Sciatic nerve (tissue), 2 donors: ENCODE data around the gene SCGB1D1. TPM values are rescaled to one million over a fixed set of nuclear protein-coding genes. Genes with fewer than 3 reads are reported as not detected.

Experiments
- ATAC-seq: fragments of 200-7000 bp; cut with Tn5 transposase; one replicate; pipeline ENCODE4 v1.9.1; 2020; ENCODE audit warnings: mild to moderate bottlenecking, moderate library complexity
- DNase-seq: peaks from one replicate; pipeline ENCODE4 v3.0.0-alpha.2; 2020; ENCODE audit warnings: low spot score
- intact Hi-C: fragments of 100-400 bp; cut with DNase I; formaldehyde crosslinking; loops from one replicate; pipeline ENCODE4 v1.14.2; 2022
- total RNA-seq: library from RNA; stranded (reverse); fragmentation: NEBNext Ultra II Directional; extraction: Animal tissue kit (Norgen Biotek cat#: 25700); gene quantifications from one replicate; pipeline ENCODE4 v1.2.1, GENCODE V29; 2021
- donor health status: DM: no; HTN: no; CAD: no.
- donor health status: DM: no; HTN: no; CAD: no.

The SCGB1D1 gene, protein sequence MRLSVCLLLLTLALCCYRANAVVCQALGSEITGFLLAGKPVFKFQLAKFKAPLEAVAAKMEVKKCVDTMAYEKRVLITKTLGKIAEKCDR
- total RNA-seq: not detected

- DNase-seq: no peak
- intact Hi-C loops: no loop called here
- ATAC-seq: no peak
Observed at GRCh38 chr11:62190011-62190410, at the start of gene SCGB1D1. Gene SCGB1D1 (plus strand): TSS chr11:62190216. CDS start chr11:62190285, 69 bp downstream.

- no peak for ATAC-seq
- intact Hi-C loops: no loop called here
- DNase-seq: no peak
Observed at GRCh38 chr11:62140304-62141110, 49.5 kb upstream of the SCGB1D1 start.

DNA sequence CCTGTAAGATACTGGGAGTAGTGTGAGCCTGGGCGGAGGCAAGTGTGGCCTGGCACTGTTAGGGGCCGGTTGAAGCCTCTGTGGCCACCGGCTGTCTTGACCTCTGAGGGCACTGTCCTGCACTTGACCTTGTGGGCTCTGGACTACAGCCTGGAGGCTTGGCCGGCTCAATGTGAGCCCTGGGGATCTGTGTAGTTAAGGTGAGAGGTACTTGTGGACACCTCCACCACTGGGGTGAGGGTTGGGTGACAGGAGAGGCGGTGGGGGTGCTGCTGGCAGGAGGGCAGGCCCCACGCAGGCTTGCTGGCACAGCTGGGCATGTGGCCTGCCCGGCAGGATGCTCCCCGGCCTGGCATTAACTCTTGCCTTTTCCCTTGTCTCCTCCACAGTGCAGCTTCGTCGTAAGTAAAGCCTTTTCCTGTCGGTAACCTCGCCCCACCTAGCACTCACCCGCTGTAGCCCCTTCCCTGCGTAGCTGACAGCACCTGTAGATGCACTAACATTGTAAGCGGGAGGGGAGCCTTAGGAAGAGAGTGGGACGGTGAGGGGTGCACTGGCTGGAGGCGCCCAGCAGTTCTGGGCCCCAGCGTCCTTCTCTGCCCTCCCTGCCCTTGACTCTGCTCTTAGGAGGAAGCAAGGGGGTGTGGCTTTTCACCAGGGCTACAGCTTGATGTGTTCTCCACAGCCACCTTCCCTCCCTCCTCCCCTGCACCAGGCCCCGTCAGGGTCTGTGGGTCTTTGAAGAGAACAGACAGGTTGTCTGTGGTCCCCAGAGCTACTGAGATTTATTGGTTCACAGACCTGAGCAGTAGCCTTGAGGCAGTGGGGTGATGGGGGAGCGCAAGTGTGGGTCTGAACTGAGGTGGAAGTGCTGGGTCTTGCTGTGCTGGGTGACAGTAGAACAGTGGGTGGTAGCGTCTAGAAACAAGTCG is 48.6 kb upstream of the SCGB1D1 start:
- intact Hi-C loops: no loop called here
- no peak for DNase-seq
- no peak for ATAC-seq

DNA sequence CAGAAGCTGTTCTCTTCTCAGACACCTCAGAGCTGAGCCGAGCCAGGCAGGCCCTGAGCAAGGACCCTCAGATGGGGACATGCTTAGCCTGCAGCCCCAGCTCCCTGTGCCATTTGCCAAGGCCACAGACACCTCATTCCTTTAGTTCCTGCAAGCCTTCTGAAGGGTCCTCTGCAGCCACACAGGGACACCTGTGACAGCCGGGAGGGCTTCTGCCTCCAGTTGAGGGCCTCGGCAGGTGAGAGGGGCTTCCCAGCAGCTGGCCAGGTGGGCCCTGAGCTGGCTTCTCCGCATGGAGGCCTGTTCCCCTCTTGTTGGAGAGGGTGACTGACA is 48.0 kb upstream of the SCGB1D1 start:
- ATAC-seq: no peak
- intact Hi-C loops: no loop called here
- no peak for DNase-seq

- ATAC-seq (no peak), DNase-seq (no peak)
- intact Hi-C loops: no loop called here
Observed at GRCh38 chr11:62142921-62143320, 47.1 kb upstream of the SCGB1D1 start.

- no peak for ATAC-seq
- no peak for DNase-seq
- intact Hi-C loops: no loop called here
Observed at GRCh38 chr11:62143727-62144126, 46.3 kb upstream of the SCGB1D1 start.

DNA sequence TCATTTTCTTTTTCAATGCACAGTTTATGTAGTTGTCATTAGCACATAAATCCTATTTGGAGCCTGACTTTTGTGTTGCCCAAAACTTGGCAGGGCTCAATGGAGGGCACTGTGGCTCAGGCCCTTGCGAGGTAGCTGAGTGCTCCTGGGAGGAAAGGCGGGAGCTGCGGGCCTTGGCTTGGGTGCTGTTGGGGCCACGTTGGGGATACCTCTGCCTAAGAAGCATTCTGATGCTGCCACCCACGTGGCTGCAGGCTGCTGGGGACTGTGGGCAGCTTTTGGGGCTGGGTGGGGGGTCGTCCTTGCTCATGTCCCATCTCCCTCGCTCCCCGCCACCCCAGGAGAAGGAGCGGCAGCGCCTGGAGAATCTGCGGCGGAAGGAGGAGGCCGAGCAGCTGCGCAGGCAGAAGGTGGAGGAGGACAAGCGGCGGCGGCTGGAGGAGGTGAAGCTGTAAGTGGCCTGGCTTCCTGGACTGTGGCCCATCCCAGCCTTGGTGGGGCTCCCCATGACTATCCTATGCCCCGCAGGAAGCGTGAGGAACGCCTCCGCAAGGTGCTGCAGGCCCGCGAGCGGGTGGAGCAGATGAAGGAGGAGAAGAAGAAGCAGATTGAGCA is 45.3 kb upstream of the SCGB1D1 start:
- no peak for ATAC-seq
- no peak for DNase-seq
- intact Hi-C loops: no loop called here

DNA sequence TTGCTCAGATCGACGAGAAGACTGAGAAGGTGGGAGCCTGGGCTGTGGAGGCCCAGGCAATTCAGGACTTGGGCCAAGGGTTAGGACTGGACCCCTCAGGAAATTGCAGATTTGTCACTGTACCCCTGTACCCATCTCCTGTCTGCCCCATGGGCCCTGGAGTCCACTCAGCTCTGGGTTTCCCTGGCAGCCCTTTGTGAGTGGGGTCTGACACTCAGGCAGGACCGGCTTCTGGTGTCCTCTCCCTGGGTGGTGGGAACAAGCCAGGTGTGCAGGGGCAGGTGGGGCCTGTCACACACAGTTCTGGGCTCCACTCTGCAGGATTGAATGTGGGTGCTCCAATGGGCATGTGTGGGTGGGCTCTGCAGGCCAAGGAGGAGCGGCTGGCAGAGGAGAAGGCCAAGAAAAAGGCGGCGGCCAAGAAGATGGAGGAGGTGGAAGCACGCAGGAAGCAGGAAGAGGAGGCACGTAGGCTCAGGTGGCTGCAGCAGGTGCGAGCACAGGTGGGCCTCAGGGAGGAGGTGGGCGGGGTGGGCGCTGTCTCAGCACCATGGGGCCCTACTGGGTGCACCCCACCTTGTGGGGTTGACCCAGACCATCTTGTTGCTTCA is 44.6 kb upstream of the SCGB1D1 start:
- no peak for DNase-seq
- no peak for ATAC-seq

GRCh38 chr11:62146476-62147200 is 43.4 kb upstream of the SCGB1D1 start:
- DNase-seq: no peak
- no peak for ATAC-seq
- intact Hi-C loops: no loop called here

More for the DNA sequence above, 44.6 kb upstream of the SCGB1D1 start:
- intact Hi-C loops: no loop called here

- intact Hi-C loops: no loop called here
- no peak for DNase-seq
- ATAC-seq: no peak
Observed at GRCh38 chr11:62147545-62147944, 42.5 kb upstream of the SCGB1D1 start.

DNA sequence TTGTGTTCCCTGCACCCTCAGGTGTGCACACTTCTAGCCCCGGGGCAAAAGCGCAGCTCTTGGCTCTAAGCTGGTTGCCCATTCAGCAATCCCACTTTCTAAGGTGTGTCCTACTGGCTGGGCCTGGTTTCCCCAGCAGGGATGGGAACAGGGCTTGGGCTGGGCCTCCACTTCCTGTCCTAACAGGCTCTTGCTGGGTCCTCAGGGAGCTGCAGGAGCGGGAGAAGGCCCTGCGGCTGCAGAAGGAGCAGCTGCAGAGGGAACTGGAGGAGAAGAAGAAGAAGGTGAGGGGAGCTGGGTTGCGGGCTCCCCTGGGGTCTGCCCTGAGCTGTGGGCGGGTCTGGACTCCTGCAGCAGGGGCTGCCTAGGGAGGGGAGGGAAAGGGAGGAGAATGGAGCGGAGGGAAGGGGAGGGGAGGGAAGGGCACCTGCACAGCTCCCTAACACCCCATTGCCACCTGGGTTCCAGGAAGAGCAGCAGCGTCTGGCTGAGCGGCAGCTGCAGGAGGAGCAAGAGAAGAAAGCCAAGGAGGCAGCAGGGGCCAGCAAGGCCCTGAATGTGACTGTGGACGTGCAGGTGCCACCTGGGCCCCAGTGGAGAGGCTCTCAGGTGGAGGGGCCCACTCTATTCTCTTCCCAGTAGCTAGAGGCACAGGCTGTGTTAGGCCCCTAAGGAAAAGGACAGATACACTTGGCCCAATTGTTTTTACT is 41.6 kb upstream of the SCGB1D1 start:
- intact Hi-C loops: no loop called here
- ATAC-seq (no peak), DNase-seq (no peak)

- intact Hi-C loops: no loop called here
- DNase-seq (no peak), ATAC-seq (no peak)
Observed at GRCh38 chr11:62149986-62150886, 39.8 kb upstream of the SCGB1D1 start.

GRCh38 chr11:62150887-62151736 is 38.9 kb upstream of the SCGB1D1 start:
- DNase-seq (no peak), ATAC-seq (peak; percentile 17)
- intact Hi-C loops: no loop called here

DNA sequence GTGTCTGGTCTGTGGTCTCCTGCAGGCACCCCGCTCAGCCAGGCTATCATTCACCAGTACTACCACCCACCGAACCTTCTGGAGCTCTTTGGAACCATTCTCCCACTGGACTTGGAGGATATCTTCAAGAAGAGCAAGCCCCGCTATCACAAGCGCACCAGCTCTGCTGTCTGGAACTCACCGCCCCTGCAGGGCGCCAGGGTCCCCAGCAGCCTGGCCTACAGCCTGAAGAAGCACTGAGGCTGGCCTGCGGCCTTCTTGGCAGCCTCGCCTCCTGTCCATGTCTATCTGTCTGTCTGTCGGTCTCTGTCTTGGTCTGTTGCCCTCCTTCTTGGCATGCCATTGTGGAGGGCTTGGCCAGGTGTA is 38.3 kb upstream of the SCGB1D1 start:
- intact Hi-C loops: no loop called here
- ATAC-seq: no peak
- no peak for DNase-seq

GRCh38 chr11:62152245-62153086 is 37.5 kb upstream of the SCGB1D1 start:
- ATAC-seq: no peak
- no peak for DNase-seq
- intact Hi-C loops: no loop called here

DNA sequence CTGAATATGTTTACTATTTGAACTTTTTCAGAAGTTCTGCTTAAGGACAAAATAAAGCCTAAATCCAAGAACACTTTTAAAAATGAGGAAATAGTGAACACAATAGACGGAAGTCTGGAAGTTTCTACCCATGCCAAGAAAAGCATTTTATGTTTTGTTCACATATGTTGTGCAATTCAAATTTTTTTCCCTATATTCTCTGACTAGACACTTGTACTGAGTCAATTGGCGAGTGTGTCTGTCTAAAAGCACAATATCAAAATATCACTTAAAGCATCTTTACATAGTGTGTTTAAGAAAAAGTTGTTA is 37.0 kb upstream of the SCGB1D1 start:
- DNase-seq: no peak
- intact Hi-C loops: no loop called here
- peak; percentile 24 for ATAC-seq
